ENCODE data around the gene C1QTNF2. TPM values are rescaled to one million over a fixed set of nuclear protein-coding genes. Genes with fewer than 3 reads are reported as not detected.

The C1QTNF2 gene
- total and polyA plus RNA-seq, 2 of the 4 experiments (the other 2 are of a cell fraction), result 0.72 to 1.2 TPM

DNA sequence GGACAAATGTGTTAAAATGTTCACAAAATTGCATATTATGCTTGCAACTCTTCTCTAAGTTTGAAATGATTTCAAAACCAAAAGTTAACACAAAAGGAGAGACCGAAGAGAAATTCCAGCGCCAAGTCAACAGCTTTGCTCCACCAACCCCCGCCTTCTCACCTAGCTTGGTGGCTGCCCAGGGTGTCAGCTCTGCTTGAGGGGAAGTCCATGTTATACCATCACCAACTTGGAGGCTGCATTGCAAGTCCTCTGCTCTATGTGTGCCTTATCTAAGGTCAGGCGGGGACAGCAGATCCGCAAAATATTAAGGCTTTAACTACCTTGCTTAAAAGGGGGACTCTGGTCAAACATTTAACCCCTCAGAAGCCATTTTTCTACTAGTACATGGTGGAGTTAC is 72.7 kb downstream of the C1QTNF2 start:
- Histone ChIP-seq H2AK5ac (ENCODE audit: low read depth, low read length) (no peak overlapping the region), H2BK5ac (ENCODE audit: low read depth, low read length, poor library complexity, severe bottlenecking) (no peak overlapping the region), H3K9me3 (ENCODE audit: control insufficient read depth, insufficient read depth, low read length) (no peaks in the 10 kb centered on the region), H3K23ac (ENCODE audit: low read depth, low read length) (no peak overlapping the region), H3K9me1 (ENCODE audit: insufficient read depth, low read length) (peaks cover 4% of the 10 kb centered on the region; the same call in 1 of the 2 replicates), H3K4me1 (ENCODE audit: control insufficient read depth, insufficient read depth, low read length) (no peaks in the 10 kb centered on the region; the same call in 1 of the 2 replicates), H2BK15ac (ENCODE audit: low read depth, low read length) (no peak overlapping the region), H4K91ac (ENCODE audit: insufficient read depth, low read depth, low read length) (no peak overlapping the region), H2BK120ac (ENCODE audit: low read depth, low read length) (no peak overlapping the region), H3K27me3 (ENCODE audit: control insufficient read depth, insufficient read depth, low read length) (no peaks in the 10 kb centered on the region), H4K20me1 (ENCODE audit: insufficient read depth, low read length) (no peaks in the 10 kb centered on the region; the same call in 1 of the 2 replicates), H4K8ac (ENCODE audit: low read depth in 2 of 2, low read length in 2 of 2) (no peak overlapping the region), H2AFZ (replicated peaks; ENCODE audit: low read length, poor library complexity) (no peak overlapping the region), H3K4me2 (ENCODE audit: low read depth, low read length) (no peak overlapping the region), H3K56ac (ENCODE audit: extremely low read depth, insufficient read depth, low read length) (no peak overlapping the region), H3K18ac (ENCODE audit: low read depth, low read length) (no peak overlapping the region), H3K4ac (ENCODE audit: low read depth, low read length) (no peak overlapping the region), H3K27ac (ENCODE audit: insufficient read depth, low read length) (no peak overlapping the region), H3K79me1 (ENCODE audit: low read depth in 1 of 2, low read length in 2 of 2) (peaks cover 23 to 28% of the 10 kb centered on the region in 2 experiments), H2AK9ac (replicated peaks; ENCODE audit: low read depth, low read length, poor library complexity) (no peak overlapping the region), H2BK20ac (ENCODE audit: low read depth, low read length) (no peak overlapping the region), H3K14ac (replicated peaks; ENCODE audit: low read depth, low read length) (no peak overlapping the region), H3K4me3 (ENCODE audit: insufficient read depth, low read depth, low read length) (no peak overlapping the region), H3K9ac (ENCODE audit: low read depth, low read length) (no peak overlapping the region), H3K36me3 (ENCODE audit: control insufficient read depth, insufficient read depth, low read length) (no peaks in the 10 kb centered on the region), H4K5ac (ENCODE audit: low read depth, low read length) (no peak overlapping the region)
- dilution Hi-C loops (cut with HindIII; ENCODE audit: low sequenced_read_pairs, unreplicated experiment) (no loop called here), intact Hi-C loops (cut with micrococcal nuclease) (no loop called here), in situ Hi-C loops (cut with MboI; ENCODE audit: low sequenced_read_pairs) (no loop called here)
- no peak for TF ChIP-seq SMC3 (IDR thresholded peaks at IDR 0.05; ENCODE audit: low read depth, low read length)
- no peak for TF ChIP-seq MXI1 (IDR thresholded peaks at IDR 0.05; ENCODE audit: borderline replicate concordance, low read depth, low read length)
- TF ChIP-seq MAZ (IDR thresholded peaks at IDR 0.05; ENCODE audit: borderline replicate concordance, low read depth, low read length), result no peak
- TF ChIP-seq CEBPB (IDR thresholded peaks at IDR 0.05; ENCODE audit: low read depth, low read length), result no peak
- TF ChIP-seq NFE2L2 (IDR thresholded peaks at IDR 0.05; ENCODE audit: low read depth, low read length), result no peak
- no peak for TF ChIP-seq MAFK (IDR thresholded peaks at IDR 0.05; ENCODE audit: low read depth, low read length)
- TF ChIP-seq RFX5 (IDR thresholded peaks at IDR 0.05; ENCODE audit: low read depth, low read length), result no peak
- TF ChIP-seq, protein P1, sequence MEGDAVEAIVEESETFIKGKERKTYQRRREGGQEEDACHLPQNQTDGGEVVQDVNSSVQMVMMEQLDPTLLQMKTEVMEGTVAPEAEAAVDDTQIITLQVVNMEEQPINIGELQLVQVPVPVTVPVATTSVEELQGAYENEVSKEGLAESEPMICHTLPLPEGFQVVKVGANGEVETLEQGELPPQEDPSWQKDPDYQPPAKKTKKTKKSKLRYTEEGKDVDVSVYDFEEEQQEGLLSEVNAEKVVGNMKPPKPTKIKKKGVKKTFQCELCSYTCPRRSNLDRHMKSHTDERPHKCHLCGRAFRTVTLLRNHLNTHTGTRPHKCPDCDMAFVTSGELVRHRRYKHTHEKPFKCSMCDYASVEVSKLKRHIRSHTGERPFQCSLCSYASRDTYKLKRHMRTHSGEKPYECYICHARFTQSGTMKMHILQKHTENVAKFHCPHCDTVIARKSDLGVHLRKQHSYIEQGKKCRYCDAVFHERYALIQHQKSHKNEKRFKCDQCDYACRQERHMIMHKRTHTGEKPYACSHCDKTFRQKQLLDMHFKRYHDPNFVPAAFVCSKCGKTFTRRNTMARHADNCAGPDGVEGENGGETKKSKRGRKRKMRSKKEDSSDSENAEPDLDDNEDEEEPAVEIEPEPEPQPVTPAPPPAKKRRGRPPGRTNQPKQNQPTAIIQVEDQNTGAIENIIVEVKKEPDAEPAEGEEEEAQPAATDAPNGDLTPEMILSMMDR (conservative IDR thresholded peaks at IDR 0.05; ENCODE audit: low read depth, low read length), result no peak
- TF ChIP-seq BHLHE40 (IDR thresholded peaks at IDR 0.05; ENCODE audit: low read depth, low read length), result no peak
- TF ChIP-seq FOS (IDR thresholded peaks at IDR 0.05; ENCODE audit: low read depth, low read length), result no peak
- no peak for TF ChIP-seq RCOR1 (IDR thresholded peaks at IDR 0.05; ENCODE audit: insufficient replicate concordance, low read length)
- TF ChIP-seq RAD21 (IDR thresholded peaks at IDR 0.05; ENCODE audit: low read length), result no peak
- no peak for TF ChIP-seq CHD1 (IDR thresholded peaks at IDR 0.05; ENCODE audit: low read depth, low read length)
- TF ChIP-seq POLR2A (IDR thresholded peaks at IDR 0.05; ENCODE audit: low read depth, low read length), result no peak
- ATAC-seq (ENCODE audit: low read depth), result no peak
- no CpG with 5 or more reads among the region's 5 CpGs for WGBS, 2 experiments (ENCODE audit: extremely low coverage in 2 of 2, insufficient read length in 1 of 2)
- DNase-seq, result no peak
- ChIA-PET CTCF (no interaction called here), POLR2A (ENCODE audit: unreplicated experiment) (no interaction called here)
- no TSS peak for BruUV-seq (replicated peaks)
